ENCODE results near the gene TMEM270.

- TF ChIP-seq, protein P1, sequence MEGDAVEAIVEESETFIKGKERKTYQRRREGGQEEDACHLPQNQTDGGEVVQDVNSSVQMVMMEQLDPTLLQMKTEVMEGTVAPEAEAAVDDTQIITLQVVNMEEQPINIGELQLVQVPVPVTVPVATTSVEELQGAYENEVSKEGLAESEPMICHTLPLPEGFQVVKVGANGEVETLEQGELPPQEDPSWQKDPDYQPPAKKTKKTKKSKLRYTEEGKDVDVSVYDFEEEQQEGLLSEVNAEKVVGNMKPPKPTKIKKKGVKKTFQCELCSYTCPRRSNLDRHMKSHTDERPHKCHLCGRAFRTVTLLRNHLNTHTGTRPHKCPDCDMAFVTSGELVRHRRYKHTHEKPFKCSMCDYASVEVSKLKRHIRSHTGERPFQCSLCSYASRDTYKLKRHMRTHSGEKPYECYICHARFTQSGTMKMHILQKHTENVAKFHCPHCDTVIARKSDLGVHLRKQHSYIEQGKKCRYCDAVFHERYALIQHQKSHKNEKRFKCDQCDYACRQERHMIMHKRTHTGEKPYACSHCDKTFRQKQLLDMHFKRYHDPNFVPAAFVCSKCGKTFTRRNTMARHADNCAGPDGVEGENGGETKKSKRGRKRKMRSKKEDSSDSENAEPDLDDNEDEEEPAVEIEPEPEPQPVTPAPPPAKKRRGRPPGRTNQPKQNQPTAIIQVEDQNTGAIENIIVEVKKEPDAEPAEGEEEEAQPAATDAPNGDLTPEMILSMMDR (IDR thresholded peaks at IDR 0.05) = no peak
- TF ChIP-seq POLR2A (IDR thresholded peaks at IDR 0.05) (no peak), EP300 (IDR thresholded peaks at IDR 0.05) (no peak), POLR2AphosphoS5 (IDR thresholded peaks at IDR 0.05) (no peak)
Observed at GRCh38 chr7:73905360-73905759, 44.4 kb downstream of the TMEM270 start.

Data from sigmoid colon (tissue), 4 donors.